H9 (cell line): ENCODE data around the gene RPRD1B. TPM values are rescaled to one million over a fixed set of nuclear protein-coding genes. Genes with fewer than 3 reads are reported as not detected.

Experiments
- DNase-seq: peaks from one replicate; pipeline ENCODE4 v3.0.0-alpha.2; 2017
- H2AFZ ChIP-seq: one replicate; pipeline ENCODE4 v1.6.1; 2013; ENCODE audit warnings: mild to moderate bottlenecking, low read length, control low read depth, moderate library complexity
- H2AK5ac ChIP-seq: 2 replicates; pipeline ENCODE4 v1.6.1; 2013; ENCODE audit warnings: low read length, control low read depth, mixed read lengths; ENCODE audit not compliant: insufficient read length
- H2BK120ac ChIP-seq: one replicate; pipeline ENCODE4 v1.6.1; 2013; ENCODE audit warnings: low read depth, mild to moderate bottlenecking, low read length, control low read depth, inconsistent platforms; ENCODE audit not compliant: poor library complexity, severe bottlenecking
- H2BK12ac ChIP-seq: 2 replicates; pipeline ENCODE4 v1.6.1; 2013; ENCODE audit warnings: low read length, control low read depth, mixed read lengths, low read depth; ENCODE audit not compliant: insufficient read length
- H2BK15ac ChIP-seq: 2 replicates; pipeline ENCODE4 v1.6.1; 2013; ENCODE audit warnings: low read depth, low read length, control low read depth
- H2BK20ac ChIP-seq: one replicate; pipeline ENCODE4 v1.6.1; 2013; ENCODE audit warnings: low read depth, mild to moderate bottlenecking, low read length, control low read depth, inconsistent platforms; ENCODE audit not compliant: poor library complexity, severe bottlenecking
- H2BK5ac ChIP-seq: 2 replicates; pipeline ENCODE4 v1.6.1; 2013; ENCODE audit warnings: low read length, control low read depth, mixed read lengths; ENCODE audit not compliant: insufficient read length
- H3K14ac ChIP-seq: 2 replicates; pipeline ENCODE4 v1.6.1; 2013; ENCODE audit warnings: low read length, control low read depth; ENCODE audit not compliant: insufficient read depth
- H3K18ac ChIP-seq: 2 replicates; pipeline ENCODE4 v1.6.1; 2013; ENCODE audit warnings: low read depth, mild to moderate bottlenecking, mixed read lengths, low read length, control low read depth; ENCODE audit not compliant: insufficient read length
- H3K23ac ChIP-seq: 2 replicates; pipeline ENCODE4 v1.6.1; 2013; ENCODE audit warnings: low read length, control low read depth, mixed read lengths, low read depth; ENCODE audit not compliant: insufficient read length
- H3K23me2 ChIP-seq: 2 replicates; pipeline ENCODE4 v1.6.1; 2013; ENCODE audit warnings: low read depth, mild to moderate bottlenecking, mixed read lengths, low read length, control low read depth; ENCODE audit not compliant: insufficient read length, poor library complexity, severe bottlenecking
- H3K27ac ChIP-seq: 2 replicates; pipeline ENCODE4 v1.5.1; 2013; ENCODE audit warnings: low read length, control low read depth, mixed read lengths, low read depth; ENCODE audit not compliant: insufficient read length
- H3K27me3 ChIP-seq: 2 replicates; pipeline ENCODE4 v1.6.1; 2013; ENCODE audit warnings: low read length, control low read depth, inconsistent platforms; ENCODE audit not compliant: insufficient read depth
- H3K4ac ChIP-seq: 2 replicates; pipeline ENCODE4 v1.6.1; 2013; ENCODE audit warnings: low read depth, mild to moderate bottlenecking, control low read depth, inconsistent platforms, low read length, moderate library complexity
- H3K4me1 ChIP-seq: 2 replicates; pipeline ENCODE4 v1.6.1; 2013; ENCODE audit warnings: low read length, control low read depth, inconsistent platforms; ENCODE audit not compliant: insufficient read depth
- H3K4me2 ChIP-seq: 2 replicates; pipeline ENCODE4 v1.6.1; 2013; ENCODE audit warnings: low read length, control low read depth, mixed read lengths; ENCODE audit not compliant: insufficient read length, insufficient read depth
- H3K56ac ChIP-seq: 2 replicates; pipeline ENCODE4 v1.6.1; 2013; ENCODE audit warnings: low read depth, mild to moderate bottlenecking, mixed read lengths, low read length, control low read depth; ENCODE audit not compliant: insufficient read length
- H3K79me1 ChIP-seq: 2 replicates; pipeline ENCODE4 v1.6.1; 2013; ENCODE audit warnings: low read depth, mild to moderate bottlenecking, moderate library complexity, low read length, control low read depth, inconsistent platforms; ENCODE audit not compliant: insufficient read depth, poor library complexity, severe bottlenecking
- H3K79me2 ChIP-seq: 2 replicates; pipeline ENCODE4 v1.6.1; 2013; ENCODE audit warnings: low read length, control low read depth, inconsistent platforms; ENCODE audit not compliant: insufficient read depth
- H3K9ac ChIP-seq: 2 replicates; pipeline ENCODE4 v1.6.1; 2013; ENCODE audit warnings: low read length, control low read depth, mixed read lengths; ENCODE audit not compliant: insufficient read length; ENCODE audit errors: extremely low read depth
- H3K9me3 ChIP-seq: one replicate; pipeline ENCODE4 v1.6.1; 2013; ENCODE audit warnings: low read depth, low read length, inconsistent platforms; ENCODE audit not compliant: control insufficient read depth
- H3T11ph ChIP-seq: one replicate; pipeline ENCODE4 v1.6.1; 2013; ENCODE audit warnings: mild to moderate bottlenecking, low read length, control low read depth, inconsistent platforms
- H4K20me1 ChIP-seq: one replicate; pipeline ENCODE4 v1.6.1; 2013; ENCODE audit not compliant: control insufficient read depth, insufficient read length, insufficient read depth
- H4K5ac ChIP-seq: 2 replicates; pipeline ENCODE4 v1.6.1; 2013; ENCODE audit warnings: low read depth, mild to moderate bottlenecking, mixed read lengths, low read length, control low read depth; ENCODE audit not compliant: insufficient read length
- H4K8ac ChIP-seq: replicated peaks from 2 replicates; pipeline ENCODE4 v1.6.1; 2013; ENCODE audit warnings: low read length, control low read depth, mixed read lengths, low read depth; ENCODE audit not compliant: insufficient read length
- H4K91ac ChIP-seq: 2 replicates; pipeline ENCODE4 v1.6.1; 2013; ENCODE audit warnings: low read depth, mild to moderate bottlenecking, moderate library complexity, mixed read lengths, low read length, control low read depth; ENCODE audit not compliant: insufficient read length
- H3K27ac Mint-ChIP-seq, 3 experiments: 2 replicates in 2 of 3; 3 replicates in 1 of 3; pipeline ENCODE4 v1.8.0; 2020 to 2021; ENCODE audit warnings: mixed read lengths in 3 of 3, mild to moderate bottlenecking in 1 of 3, moderate library complexity in 1 of 3
- H3K27me3 Mint-ChIP-seq: 2 replicates; pipeline ENCODE4 v1.8.0; 2021; ENCODE audit warnings: low read depth, mild to moderate bottlenecking, moderate library complexity, mixed read lengths
- H3K36me3 Mint-ChIP-seq, 3 experiments: 2 replicates in 2 of 3; 3 replicates in 1 of 3; pipeline ENCODE4 v1.8.0; 2020 to 2021; ENCODE audit warnings: low read depth in 3 of 3, mixed read lengths in 3 of 3; ENCODE audit not compliant: insufficient read depth in 1 of 3
- H3K4me1 Mint-ChIP-seq, 2 experiments: 2 replicates each; pipeline ENCODE4 v1.8.0; 2020; ENCODE audit warnings: mixed read lengths in 2 of 2
- H3K4me3 Mint-ChIP-seq, 2 experiments: 2 replicates in 1 of 2; 3 replicates in 1 of 2; pipeline ENCODE4 v1.8.0; 2020 to 2021; ENCODE audit warnings: mild to moderate bottlenecking in 2 of 2, mixed read lengths in 2 of 2, moderate library complexity in 1 of 2
- H3K9me3 Mint-ChIP-seq, 2 experiments: 2 replicates in 1 of 2; 3 replicates in 1 of 2; pipeline ENCODE4 v1.8.0; 2020; ENCODE audit warnings: mild to moderate bottlenecking in 2 of 2, mixed read lengths in 2 of 2, moderate library complexity in 1 of 2
- WGBS: extraction: QIAGEN DNeasy Blood & Tissue Kit; methylation state at CpG from one replicate; pipeline ENCODE4 v1.1.7; 2013; ENCODE audit warnings: missing lambda C conversion rate, low lambda C conversion rate, mixed read lengths; ENCODE audit not compliant: insufficient read length; ENCODE audit errors: extremely low coverage; 5-methylcytosine and 5-hydroxymethylcytosine counted together
- total RNA-seq: library from RNA; stranded (reverse); gene quantifications from 2 replicates; pipeline ENCODE4 v1.2.1, GENCODE V29; 2021
- TF ChIP-seq, protein P1 (sequence below): fragments of 200-600 bp; sonication (generic); conservative IDR thresholded peaks from 3 replicates; pipeline ENCODE4 v1.8.0; 2021; ENCODE audit warnings: antibody characterized with exemption, mild to moderate bottlenecking

RPRD1B gene
- total RNA-seq, 1 experiment from 2014 or later = 34.3 TPM

- H3K27me3 Mint-ChIP-seq = no peaks in the 10 kb centered on the region; the same call in none of the 2 replicates
- H3K4me1 Mint-ChIP-seq = peaks cover 3 to 7% of the 10 kb centered on the region in 2 experiments
- Histone ChIP-seq H3K23me2 (no peaks in the 10 kb centered on the region), H3K14ac (no peak overlapping the region), H2AFZ (no peak overlapping the region), H3K9me3 (no peaks in the 10 kb centered on the region), H4K8ac (no peak overlapping the region), H3K4me2 (no peak overlapping the region), H3K27ac (no peak overlapping the region), H3K79me1 (no peaks in the 10 kb centered on the region), H2BK120ac (no peak overlapping the region), H2BK15ac (no peak overlapping the region), H3K4me1 (no peaks in the 10 kb centered on the region), H3K4ac (no peak overlapping the region), H3K79me2 (no peaks in the 10 kb centered on the region), H2AK5ac (no peak overlapping the region), H4K5ac (no peak overlapping the region), H3T11ph (no peak overlapping the region), H3K23ac (no peak overlapping the region), H4K20me1 (no peaks in the 10 kb centered on the region), H2BK20ac (no peak overlapping the region), H2BK12ac (no peak overlapping the region), H2BK5ac (no peak overlapping the region), H3K27me3 (no peaks in the 10 kb centered on the region), H3K9ac (no peak overlapping the region), H4K91ac (no peak overlapping the region), H3K56ac (no peak overlapping the region), H3K18ac (no peak overlapping the region)
- no peak overlapping the region for H3K27ac Mint-ChIP-seq
- no peaks in the 10 kb centered on the region for H3K9me3 Mint-ChIP-seq
- WGBS = no CpG with 5 or more reads among the region's 19 CpGs
- no peak for DNase-seq
- H3K36me3 Mint-ChIP-seq = no peaks in the 10 kb centered on the region
- TF ChIP-seq, protein P1, sequence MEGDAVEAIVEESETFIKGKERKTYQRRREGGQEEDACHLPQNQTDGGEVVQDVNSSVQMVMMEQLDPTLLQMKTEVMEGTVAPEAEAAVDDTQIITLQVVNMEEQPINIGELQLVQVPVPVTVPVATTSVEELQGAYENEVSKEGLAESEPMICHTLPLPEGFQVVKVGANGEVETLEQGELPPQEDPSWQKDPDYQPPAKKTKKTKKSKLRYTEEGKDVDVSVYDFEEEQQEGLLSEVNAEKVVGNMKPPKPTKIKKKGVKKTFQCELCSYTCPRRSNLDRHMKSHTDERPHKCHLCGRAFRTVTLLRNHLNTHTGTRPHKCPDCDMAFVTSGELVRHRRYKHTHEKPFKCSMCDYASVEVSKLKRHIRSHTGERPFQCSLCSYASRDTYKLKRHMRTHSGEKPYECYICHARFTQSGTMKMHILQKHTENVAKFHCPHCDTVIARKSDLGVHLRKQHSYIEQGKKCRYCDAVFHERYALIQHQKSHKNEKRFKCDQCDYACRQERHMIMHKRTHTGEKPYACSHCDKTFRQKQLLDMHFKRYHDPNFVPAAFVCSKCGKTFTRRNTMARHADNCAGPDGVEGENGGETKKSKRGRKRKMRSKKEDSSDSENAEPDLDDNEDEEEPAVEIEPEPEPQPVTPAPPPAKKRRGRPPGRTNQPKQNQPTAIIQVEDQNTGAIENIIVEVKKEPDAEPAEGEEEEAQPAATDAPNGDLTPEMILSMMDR = no peak
- H3K4me3 Mint-ChIP-seq = no peak overlapping the region
Measured at GRCh38 chr20:38130687-38131587, 97.4 kb downstream of the RPRD1B start.
